HG03039 (cell line): ENCODE results near the gene RNF208.

Experiments used
- ATAC-seq: cut with Tn5 transposase; IDR thresholded peaks from one replicate; pipeline ENCODE4 v1.9.1; 2021; ENCODE audit warnings: mild to moderate bottlenecking, moderate library complexity; ENCODE audit not compliant: unreplicated experiment

The RNF208 gene

DNA sequence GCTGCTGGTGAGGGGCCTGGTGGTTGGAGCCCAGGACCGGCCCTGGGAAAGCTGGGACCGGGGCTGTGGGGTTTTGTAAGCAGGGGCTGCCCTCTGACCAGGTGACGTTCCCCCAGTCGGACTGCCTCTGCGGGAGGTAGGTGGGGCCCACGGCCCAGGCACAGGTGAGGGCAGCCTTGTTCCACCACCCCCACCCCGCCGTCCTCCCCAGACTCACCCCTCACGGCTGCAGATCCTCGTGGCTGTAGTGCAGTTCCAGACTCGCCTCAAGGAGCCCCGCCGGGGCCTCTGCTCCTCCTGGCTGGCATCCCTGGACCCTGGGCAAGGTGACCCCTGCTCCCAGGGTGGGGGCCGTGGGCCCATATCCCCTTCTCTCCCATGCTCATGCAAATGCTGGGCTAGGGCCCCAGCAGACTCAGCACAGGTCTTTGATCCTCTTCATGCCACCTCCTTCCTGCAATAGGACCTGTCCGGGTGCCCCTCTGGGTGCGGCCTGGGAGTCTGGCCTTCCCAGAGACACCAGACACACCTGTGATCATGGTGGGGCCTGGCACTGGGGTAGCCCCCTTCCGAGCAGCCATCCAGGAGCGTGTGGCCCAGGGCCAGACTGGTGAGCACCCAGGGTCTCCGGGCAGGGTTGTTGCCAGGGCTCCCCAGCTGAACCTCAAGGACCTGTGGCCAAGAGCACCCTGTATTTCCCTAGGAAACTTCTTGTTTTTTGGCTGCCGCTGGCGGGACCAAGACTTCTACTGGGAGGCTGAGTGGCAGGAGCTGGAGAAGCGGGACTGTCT is 6.6 kb downstream of the RNF208 start:
- ATAC-seq: no peak

DNA sequence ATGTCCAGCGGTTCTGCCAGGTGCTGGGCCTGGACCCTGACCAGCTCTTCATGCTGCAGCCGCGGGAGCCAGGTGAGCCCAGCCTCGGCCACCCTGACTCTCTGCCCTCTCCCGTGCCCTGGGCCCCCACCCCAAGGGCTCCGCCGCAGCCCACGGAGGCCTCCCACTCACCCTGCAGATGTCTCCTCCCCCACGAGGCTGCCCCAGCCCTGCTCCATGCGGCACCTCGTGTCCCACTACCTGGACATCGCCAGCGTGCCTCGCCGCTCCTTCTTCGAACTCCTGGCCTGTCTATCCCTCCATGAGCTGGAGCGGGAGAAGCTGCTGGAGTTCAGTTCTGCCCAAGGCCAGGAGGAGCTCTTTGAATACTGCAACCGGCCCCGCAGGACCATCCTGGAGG is 7.4 kb downstream of the RNF208 start:
- no peak for ATAC-seq

DNA sequence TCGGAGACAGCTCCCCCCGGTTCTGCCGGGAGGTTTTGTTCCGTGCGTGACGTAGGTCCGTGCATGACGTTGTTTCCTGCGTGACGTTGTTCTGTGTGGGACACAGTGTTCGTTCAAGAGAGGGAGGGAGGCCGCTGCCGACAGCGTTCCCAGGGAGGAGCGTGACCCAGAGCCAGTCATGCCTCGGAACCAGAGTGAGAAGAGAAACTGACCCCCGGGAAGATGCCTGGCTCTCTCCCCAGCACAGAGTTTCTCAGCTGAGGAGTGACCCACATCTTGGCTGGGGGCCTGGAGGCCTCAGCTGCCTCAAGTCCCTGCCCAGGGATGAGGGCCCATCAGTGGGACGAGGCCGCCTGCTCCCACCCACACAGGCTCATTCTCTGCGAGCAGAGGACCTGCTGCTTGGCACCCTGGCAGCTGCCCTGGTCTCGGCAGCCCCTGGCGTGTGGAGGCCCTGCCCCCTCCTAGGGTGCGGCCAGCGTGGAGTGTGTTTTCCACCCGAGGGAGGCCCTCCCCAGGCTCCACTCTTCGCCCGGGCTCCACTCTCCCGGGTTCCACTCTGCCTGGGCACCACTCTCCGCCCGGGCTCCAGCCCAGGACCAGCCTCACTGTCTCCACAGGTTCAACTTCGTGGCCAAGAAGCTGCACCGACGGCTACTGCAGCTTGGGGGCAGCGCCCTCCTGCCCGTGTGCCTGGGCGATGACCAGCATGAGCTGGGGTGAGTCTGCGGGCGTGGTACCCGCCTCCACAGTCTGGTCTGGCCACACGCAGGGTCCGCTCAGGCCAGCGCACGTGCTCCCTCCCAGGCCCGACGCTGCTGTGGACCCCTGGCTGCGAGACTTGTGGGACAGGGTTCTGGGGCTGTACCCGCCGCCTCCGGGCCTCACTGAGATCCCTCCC is 8.6 kb downstream of the RNF208 start:
- no peak for ATAC-seq

DNA sequence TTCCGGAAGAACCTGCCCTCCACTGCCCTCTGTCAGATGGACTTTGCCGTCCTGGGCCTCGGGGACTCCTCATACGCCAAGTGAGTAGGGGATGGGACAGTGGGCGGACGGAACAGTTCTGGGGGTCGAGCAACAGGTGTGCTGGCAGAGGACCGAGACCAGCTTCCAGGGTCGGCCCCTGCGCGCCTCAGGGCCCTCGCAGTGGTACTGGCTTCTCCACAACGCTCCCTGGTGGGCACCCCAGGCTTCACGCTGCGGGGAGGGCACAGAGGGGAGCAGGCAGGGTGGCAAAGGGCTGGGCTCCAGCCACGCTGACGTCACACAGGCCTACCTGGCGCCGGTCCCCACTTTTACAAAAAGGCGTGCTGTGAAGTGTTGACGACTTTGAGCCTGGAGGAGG is 9.5 kb downstream of the RNF208 start:
- ATAC-seq: no peak

DNA sequence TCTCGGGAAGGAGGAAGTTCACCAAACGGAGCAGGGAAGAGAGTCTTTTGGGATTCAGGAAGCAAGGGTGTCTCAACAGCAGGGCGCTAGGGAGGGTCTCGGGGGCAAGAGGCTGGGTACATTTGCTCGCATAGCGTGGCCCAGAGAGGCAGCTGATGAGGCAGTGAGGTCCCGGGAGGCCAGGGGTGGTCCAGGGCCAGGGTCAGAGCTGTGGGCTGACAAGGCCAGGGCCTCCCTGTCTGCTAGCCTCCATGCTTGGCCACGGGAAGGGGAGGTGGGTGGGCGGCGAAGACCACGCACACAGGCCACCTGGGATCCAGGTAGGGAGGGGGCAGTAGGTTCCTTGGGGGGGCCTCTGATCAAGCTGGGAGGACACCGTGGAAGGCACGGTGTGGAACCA is 10.5 kb downstream of the RNF208 start:
- no peak for ATAC-seq

DNA sequence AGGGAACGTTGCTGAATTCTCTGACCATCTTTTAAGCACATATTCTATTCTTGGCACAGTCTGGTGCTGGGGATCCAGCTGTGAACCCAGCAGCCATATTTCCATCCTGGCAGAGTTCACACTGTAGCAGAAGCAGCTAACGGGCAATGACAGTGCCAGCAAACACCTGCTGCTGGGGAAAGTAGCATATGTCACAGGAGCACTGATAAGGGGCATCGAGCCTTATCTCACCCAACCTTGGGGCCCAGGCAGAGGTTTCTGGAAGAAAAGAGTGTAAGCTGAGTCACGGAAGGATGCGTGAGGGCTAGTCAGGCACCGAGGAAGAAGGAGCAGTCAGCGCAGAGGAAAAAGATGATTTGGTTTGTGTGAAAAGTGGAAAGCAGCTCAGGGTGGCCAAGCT is 15.4 kb downstream of the RNF208 start:
- no peak for ATAC-seq

DNA sequence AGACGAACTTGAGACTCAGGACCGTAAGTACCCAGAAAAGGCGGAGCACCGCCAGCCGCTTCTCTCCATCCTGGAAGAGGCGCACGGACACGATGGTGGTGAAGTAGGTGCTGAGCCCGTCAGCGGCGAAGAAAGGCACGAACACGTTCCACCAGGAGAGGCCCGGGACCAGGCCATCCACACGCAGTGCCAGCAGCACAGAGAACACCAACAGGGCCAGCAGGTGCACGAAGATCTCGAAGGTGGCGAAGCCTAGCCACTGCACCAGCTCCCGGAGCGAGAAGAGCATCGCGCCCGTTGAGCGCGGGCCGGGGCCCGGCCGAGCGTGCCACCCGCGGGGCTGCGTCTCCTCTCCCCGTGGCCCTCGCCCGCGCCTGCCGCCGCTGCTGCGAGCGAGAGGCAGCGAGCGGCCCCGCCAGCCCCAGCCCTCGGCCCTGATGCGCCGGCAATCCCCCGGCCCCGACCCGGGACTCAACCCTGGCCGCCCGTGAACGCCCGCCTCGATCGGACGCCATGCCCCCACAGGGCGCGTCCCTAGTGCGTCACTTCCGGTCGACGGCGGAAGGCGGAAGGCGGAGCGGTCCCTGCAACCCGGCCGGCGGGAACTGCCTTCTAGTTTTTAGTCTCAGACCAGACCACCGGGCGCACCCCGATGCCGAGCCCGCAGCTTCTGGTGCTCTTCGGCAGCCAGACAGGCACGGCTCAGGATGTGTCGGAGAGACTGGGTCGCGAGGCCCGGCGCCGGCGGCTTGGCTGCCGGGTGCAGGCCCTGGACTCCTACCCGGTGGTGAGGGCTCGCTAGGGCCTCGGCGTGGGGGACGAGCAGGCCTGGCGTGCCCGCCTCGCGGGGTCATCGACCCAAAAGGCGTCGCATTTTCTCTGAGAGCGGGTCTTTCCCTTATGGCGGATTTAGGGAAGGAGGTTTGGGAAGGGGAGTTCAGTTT is 16.6 kb downstream of the RNF208 start, which contains the start of the genes NDOR1 and TMEM203:
Gene NDOR1 (plus strand): TSS at position 575 of the 944 bp plus-strand sequence. CDS start 78 bp downstream, at position 653.
Gene TMEM203 (minus strand): TSS at position 523 of the 944 bp plus-strand sequence. CDS start 234 bp downstream, at position 289.
- ATAC-seq: peak; percentile 42

DNA sequence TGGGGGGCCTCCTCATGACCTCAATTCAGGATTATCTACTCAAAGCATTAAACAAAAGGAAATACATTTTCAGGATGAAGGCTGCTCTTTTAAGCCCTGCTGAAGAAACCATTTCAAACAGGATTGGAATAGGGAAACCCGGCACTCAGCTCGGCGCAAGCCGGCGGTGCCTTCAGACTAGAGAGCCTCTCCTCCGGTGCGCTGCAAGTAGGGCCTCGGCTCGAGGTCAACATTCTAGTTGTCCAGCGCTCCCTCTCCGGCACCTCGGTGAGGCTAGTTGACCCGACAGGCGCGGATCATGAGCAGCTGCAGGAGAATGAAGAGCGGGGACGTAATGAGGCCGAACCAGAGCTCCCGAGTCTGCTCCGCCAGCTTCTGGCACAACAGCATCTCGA is 17.3 kb downstream of the RNF208 start:
- no peak for ATAC-seq

DNA sequence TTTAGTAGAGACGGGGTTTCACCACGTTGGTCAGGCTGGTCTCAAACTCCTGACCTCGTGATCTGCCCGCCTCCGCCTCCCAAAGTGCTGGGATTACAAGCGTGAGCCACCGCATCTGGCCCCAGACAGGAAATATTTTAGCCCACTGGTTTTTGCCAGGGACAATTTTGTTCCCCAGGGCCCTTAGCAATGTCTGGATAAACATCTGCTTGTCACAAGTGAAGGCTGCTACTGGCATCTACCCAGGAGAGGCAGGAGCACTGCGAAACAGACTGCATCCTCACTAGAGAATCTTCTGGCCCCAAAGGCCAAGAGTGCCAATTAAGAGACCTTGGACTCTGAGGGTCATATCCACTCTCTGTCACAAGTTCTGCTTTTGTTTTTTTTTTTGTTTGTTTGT is 19.1 kb downstream of the RNF208 start:
- ATAC-seq: no peak

DNA sequence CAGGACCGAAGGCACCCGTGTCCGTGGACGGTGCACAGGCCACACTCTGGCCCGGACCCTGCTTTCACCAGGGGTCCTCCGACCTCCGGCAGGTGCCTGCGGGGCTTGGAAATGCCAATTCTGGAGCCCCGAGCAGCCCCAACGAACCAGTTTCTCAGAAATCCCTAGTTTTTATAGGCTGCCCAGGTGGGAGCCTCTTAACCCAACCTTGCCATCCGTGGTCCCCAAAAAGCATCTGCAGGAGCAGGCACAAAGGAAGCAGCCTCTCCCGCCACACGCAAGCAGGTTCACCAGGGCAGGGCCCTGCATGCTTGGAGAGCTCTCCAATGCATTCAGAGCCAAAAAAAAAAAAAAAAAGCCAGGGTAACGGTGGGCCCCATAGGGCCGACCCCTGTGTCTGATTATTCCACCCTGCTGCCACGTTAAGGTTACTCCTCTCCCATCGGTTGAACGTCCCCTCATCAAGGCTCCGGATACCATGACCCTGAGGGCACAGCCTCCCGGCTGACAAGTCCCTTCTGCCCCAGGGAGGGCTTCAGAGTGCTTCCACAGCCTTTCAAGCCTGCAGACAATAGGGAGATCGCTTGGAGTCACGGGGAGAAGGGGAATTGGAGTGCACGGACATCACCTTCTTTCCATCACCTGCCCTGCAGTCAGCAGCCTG is 20.7 kb downstream of the RNF208 start:
- no peak for ATAC-seq

DNA sequence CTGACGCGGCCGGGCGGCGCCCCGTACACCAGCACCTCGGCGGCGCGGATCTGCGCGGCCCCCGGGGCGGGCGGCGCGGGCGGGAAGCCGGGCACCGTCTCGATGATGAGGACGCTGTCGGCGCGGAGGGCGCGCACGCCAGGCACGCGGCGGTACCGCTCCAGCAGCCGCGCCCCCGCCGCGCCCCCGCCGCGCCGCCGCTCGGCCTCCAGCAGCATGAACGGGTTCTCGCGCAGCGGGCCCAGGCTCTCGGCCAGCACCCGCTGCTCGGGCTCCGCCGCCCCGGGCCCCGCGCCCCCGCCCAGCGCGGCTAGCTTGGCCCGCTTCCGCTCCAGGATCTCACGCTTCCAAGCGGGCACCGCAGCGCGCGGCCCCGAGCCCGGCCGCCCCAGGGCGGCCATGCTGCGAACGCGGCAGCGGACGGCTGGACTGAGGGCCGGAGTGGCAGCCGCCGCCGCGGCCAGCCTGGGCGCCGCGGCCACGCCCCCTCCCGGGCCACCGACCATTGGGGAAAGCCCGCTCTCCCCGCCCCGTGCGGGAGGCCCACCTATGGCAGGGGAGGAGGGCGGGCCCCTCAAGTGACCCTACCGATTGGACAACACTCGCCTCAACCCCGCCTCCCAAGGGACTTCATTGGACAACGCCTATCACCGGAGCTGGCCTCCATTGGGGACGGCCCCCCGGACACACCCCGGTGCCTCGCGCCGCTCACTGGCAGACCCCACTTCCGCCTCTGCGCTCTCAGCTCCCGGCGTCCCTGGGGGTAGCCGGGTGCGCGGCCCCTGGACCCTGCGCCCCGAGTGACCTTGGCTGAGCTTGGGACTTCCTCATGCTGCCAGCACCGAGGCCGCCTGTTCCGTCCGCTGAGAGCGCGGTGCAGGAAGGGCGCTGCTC is 21.5 kb downstream of the RNF208 start, which contains the start of gene TPRN:
Gene TPRN (minus strand): TSS at position 431 of the 894 bp plus-strand sequence. CDS start 30 bp downstream, at position 401.
- ATAC-seq: peak; percentile 82

DNA sequence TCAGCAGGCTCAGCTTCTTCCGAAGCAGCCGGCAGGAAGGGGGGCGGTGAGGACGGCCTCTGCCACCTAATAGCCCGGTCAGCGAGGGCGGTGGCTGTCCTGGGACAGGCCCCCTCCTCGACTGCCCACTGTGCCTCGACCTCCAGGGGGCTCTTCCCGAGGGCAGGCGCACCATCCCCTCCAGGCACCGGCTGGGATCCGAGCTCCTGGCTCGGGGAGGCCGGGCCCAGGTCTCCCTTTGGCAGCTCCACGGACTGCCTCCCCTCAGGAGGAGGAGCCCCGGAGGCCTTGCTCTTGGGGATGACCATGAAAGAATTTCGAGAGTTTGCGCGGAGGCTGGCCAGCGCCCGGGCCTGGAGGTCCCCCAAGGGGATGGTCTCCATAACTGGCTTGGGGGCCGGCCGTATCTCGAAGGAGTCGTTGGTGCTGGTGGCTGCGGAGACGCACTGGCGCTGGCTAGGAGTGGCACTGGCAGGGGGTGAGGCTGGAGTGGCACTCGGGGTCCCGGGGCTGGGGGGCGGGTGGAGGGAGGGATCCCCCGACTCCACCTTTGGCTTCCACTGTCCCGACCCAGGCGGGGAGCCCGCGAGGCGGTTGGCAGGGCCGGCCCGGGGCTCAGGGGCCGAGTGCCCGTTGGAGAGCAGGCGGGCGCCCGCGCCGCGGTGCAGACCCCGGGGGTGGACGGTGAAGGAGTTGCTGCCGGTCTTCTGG is 22.5 kb downstream of the RNF208 start:
- ATAC-seq: no peak

DNA sequence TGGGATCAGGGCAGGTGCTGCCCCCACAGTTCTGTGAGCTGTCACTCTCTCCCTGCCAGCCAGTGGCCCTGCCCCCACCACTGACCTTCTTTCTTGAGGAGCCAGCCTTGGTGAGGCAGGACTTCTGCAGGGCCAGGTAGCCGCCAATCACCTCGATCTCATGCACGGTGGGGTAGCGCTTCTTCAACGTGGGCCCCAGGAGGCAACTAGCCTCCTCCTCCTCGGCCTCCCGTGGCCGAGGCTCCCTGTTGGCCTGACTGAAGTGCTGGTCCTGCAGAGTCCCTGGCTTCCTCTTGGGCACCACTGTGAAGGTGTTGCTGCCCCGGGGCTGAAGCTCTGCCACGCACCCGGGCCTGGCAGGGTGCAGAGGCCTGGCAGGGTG is 23.1 kb downstream of the RNF208 start:
- ATAC-seq: no peak

DNA sequence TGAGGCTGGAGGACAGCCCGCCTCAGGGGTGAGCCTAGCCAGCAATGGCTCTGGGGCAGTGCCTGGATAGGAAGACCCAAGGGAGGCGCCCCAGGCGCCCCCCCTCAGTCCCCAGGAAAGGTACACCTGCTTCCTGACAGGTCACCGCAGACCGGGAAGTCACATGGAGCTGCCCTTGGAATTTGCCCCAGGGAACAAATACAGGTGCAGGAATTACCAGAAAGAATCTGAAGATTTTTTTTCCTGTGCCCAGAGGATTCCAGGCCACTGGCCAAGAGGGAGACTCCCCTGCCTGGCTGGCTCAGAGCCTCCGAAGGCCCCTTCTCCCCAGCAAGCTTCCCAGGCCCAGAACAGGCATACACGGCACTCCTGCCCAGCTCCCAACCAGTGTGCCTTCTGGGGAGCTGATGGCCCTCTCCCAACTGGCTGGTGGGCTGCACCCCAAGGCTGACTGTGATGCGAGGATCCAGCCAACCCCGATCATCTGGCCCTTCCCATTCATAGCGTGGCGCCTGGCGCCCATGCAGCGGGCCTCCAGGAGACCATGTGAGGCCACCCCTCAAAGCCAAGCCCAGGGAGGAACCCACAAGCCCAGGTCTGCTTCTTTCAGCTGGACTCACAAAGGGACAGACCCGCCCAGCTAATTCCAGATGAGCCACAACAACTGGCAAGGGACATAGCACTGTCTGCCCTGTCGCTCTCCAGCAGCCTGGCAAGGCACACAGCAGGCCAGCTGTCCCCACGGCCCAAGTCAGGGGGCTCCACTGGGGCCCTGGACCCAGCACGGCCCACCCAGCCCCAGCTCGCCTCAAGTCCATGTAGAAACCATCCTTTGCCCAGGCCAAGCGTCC is 23.8 kb downstream of the RNF208 start:
- ATAC-seq: no peak

DNA sequence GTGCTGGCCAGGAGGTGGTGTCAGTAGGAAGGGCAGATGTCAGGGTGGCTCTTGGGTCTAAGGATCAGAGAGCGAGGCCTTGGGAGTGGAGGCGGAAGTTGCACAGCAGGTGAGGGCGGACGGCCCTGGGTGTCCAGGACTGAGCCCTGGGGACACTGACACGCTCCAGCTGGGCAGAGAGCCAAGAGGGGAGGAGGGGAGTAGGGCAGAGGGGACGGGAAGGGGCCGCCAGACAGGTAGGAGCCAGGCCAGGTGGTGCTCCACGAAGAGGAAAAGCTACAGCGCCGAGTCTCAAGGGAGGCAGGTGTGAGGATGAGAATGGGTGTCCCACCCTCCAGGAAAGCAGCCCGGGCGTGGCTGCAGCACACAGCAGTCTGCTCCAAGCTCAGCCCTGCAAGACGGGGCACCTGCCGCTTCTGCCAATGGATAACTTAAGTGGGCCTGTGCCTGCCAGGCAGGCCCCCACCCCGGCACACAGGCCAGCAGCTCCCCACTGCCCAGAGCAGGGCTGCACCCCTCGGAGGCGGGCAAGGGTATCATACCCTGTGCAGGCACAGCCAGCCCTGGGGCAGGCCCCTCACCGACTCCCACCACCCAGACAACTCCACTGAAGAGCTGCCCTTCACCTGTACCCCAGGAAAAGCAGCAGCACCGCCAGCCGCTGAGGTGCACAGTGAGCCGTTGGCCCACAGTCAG is 26.4 kb downstream of the RNF208 start:
- no peak for ATAC-seq

DNA sequence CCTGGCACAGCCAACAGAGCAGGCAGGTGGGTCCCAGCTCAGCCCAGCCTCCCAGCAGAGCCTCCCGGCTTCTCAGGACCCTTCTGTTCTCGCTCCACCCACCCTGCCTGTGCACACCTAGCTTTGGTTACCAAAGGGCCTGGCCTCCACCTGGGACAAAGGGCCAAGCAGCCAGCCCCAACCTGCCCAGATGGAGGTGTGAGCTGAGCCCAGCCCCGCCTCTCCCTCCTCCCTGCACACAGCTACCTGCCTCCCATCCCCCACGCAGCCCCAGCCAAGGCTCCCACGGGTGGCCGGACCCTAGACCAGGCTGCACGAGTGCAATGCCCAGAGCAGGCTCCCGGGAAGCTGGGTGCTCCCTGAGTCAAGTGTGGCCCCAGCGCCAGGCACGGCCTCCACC is 27.1 kb downstream of the RNF208 start:
- no peak for ATAC-seq

DNA sequence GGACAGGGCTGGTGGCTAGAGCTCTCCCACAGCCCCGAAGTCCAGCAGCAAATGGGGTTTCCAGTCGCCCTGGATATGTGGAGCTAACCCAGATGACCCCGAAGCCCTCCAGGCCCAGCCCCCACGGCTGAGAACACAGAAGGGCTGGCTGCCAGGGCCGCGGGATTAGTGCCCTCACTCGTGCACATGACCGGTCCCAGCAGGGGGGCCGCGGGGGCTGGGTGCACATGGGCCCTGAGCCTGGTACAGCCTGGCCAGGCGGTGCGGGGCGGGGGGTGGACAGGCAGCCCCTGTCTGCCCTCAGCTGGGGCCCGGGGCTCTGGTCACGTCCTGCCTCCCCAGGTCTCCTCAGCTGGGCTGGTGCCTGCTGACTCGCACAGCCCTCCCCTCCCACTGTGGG is 27.7 kb downstream of the RNF208 start:
- no peak for ATAC-seq
